Esophagus squamous epithelium (tissue), 4 donors: ENCODE measurements around the gene SOX8.

Experiments used
- POLR2A ChIP-seq, 4 donors: fragments of 450-650 bp; IDR thresholded peaks; one replicate each; pipeline ENCODE4 v1.6.1; 2017; ENCODE audit warnings: antibody characterized with exemption in 4 of 4, mild to moderate bottlenecking in 4 of 4, moderate library complexity in 3 of 4
- TF ChIP-seq, protein P1 (sequence below), 6 experiments: fragments of 450-650 bp in 4 of 6; fragments of 200-600 bp in 2 of 6; sonication (generic) in 2 of 6; IDR thresholded peaks; one replicate each; pipeline ENCODE4 v1.5.1; 2016 to 2019; ENCODE audit warnings: antibody characterized with exemption in 6 of 6, mild to moderate bottlenecking in 4 of 6, moderate library complexity in 4 of 6

DNA sequence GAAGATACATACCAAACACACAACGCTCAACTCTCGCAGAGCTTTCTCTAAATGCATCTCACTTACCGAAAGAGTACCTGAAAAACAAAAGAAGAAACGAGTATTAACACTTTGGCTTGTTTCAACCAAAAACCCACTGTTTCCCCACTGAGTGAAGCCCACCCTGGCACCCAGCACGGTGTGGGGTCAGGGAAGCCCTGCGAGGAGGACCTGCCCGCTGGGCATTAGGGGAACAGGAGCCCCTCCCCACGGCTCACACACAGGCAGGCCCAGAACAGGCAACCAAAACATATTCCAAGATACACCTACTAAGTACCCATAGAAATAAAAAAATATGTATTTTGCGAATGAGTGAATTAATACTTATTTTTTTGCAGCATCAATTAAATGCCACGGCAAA is 47.4 kb upstream of the SOX8 start:
- no peak for TF ChIP-seq POLR2A (IDR thresholded peaks at IDR 0.05)
- TF ChIP-seq, protein P1, sequence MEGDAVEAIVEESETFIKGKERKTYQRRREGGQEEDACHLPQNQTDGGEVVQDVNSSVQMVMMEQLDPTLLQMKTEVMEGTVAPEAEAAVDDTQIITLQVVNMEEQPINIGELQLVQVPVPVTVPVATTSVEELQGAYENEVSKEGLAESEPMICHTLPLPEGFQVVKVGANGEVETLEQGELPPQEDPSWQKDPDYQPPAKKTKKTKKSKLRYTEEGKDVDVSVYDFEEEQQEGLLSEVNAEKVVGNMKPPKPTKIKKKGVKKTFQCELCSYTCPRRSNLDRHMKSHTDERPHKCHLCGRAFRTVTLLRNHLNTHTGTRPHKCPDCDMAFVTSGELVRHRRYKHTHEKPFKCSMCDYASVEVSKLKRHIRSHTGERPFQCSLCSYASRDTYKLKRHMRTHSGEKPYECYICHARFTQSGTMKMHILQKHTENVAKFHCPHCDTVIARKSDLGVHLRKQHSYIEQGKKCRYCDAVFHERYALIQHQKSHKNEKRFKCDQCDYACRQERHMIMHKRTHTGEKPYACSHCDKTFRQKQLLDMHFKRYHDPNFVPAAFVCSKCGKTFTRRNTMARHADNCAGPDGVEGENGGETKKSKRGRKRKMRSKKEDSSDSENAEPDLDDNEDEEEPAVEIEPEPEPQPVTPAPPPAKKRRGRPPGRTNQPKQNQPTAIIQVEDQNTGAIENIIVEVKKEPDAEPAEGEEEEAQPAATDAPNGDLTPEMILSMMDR (IDR thresholded peaks at IDR 0.05): no peak
